Neural cell (in vitro differentiated cells): Measurements from ENCODE around the gene ABAT. TPM values are rescaled to one million over a fixed set of nuclear protein-coding genes. Genes with fewer than 3 reads are reported as not detected.

Experiments
- H2AFZ ChIP-seq: fragments of 200-600, 300-800 bp; sonication (generic), shearing (Covaris generic); 2 replicates; pipeline ENCODE4 v1.6.0; 2014; ENCODE audit warnings: low read depth, mild to moderate bottlenecking, antibody characterized with exemption, low read length, moderate library complexity
- H3F3A ChIP-seq: fragments of 200-600 bp; shearing (Covaris generic); 2 replicates; pipeline ENCODE4 v1.6.1; 2016; ENCODE audit warnings: mild to moderate bottlenecking, moderate library complexity, mixed read lengths, antibody characterized with exemption, low read length; ENCODE audit not compliant: insufficient read depth, poor library complexity, severe bottlenecking
- H3K27ac ChIP-seq: fragments of 200-600, 300-800 bp; sonication (generic), shearing (Covaris generic); 2 replicates; pipeline ENCODE4 v1.5.1; 2014; ENCODE audit warnings: mild to moderate bottlenecking, low read length, moderate library complexity
- H3K27me3 ChIP-seq: fragments of 300-800, 200-600 bp; sonication (generic), shearing (Covaris generic); 2 replicates; pipeline ENCODE4 v1.6.0; 2014; ENCODE audit warnings: mild to moderate bottlenecking, low read depth, low read length, moderate library complexity; ENCODE audit not compliant: insufficient read depth
- H3K36me3 ChIP-seq: fragments of 300-800, 200-600 bp; sonication (generic), shearing (Covaris generic); 2 replicates; pipeline ENCODE4 v1.5.1; 2014; ENCODE audit warnings: mild to moderate bottlenecking, antibody characterized with exemption, low read length, moderate library complexity; ENCODE audit not compliant: insufficient read depth
- H3K4me2 ChIP-seq: fragments of 300-800, 200-600 bp; sonication (generic), shearing (Covaris generic); 2 replicates; pipeline ENCODE4 v1.6.0; 2014; ENCODE audit warnings: mild to moderate bottlenecking, low read length
- H3K4me3 ChIP-seq: fragments of 300-800, 200-600 bp; sonication (generic), shearing (Covaris generic); 2 replicates; pipeline ENCODE4 v1.5.1; 2014; ENCODE audit warnings: mild to moderate bottlenecking, low read length, moderate library complexity
- H3K79me2 ChIP-seq: fragments of 200-600 bp; shearing (Covaris generic); replicated peaks from 2 replicates; pipeline ENCODE4 v1.6.0; 2014; ENCODE audit warnings: mild to moderate bottlenecking, low read length, moderate library complexity; ENCODE audit not compliant: insufficient read depth
- H3K9ac ChIP-seq: fragments of 300-800, 200-600 bp; sonication (generic), shearing (Covaris generic); 2 replicates; pipeline ENCODE4 v1.6.1; 2016; ENCODE audit warnings: mild to moderate bottlenecking, low read length, mixed read lengths
- H3K9me2 ChIP-seq: fragments of 200-600 bp; shearing (Covaris generic); 2 replicates; pipeline ENCODE4 v1.6.1; 2016; ENCODE audit warnings: mild to moderate bottlenecking, low read length, mixed read lengths; ENCODE audit not compliant: insufficient read depth
- H3K9me3 ChIP-seq: fragments of 200-600, 300-800 bp; sonication (generic), shearing (Covaris generic); 2 replicates; pipeline ENCODE4 v1.6.1; 2016; ENCODE audit warnings: mild to moderate bottlenecking, mixed run types, low read length, moderate library complexity, mixed read lengths
- H4K20me1 ChIP-seq: fragments of 200-600 bp; shearing (Covaris generic); 2 replicates; pipeline ENCODE4 v1.6.1; 2016; ENCODE audit warnings: mild to moderate bottlenecking, mixed run types; ENCODE audit not compliant: insufficient read depth
- CTCF ChIP-seq: fragments of 450-650 bp; IDR thresholded peaks from 2 replicates; pipeline ENCODE4 v1.5.1; 2014; ENCODE audit warnings: antibody characterized with exemption, mild to moderate bottlenecking, moderate library complexity; ENCODE audit not compliant: poor library complexity, severe bottlenecking
- EP300 ChIP-seq: fragments of 450-650 bp; conservative IDR thresholded peaks from 2 replicates; pipeline ENCODE4 v1.6.1; 2014; ENCODE audit warnings: antibody characterized with exemption, mild to moderate bottlenecking, moderate library complexity; ENCODE audit not compliant: poor library complexity, severe bottlenecking
- EZH2 ChIP-seq: fragments of 200-600, 300-800 bp; shearing (Covaris generic), sonication (generic); IDR thresholded peaks from 2 replicates; pipeline ENCODE4 v1.6.1; 2014; ENCODE audit warnings: antibody characterized with exemption, low read length, borderline replicate concordance, mild to moderate bottlenecking; ENCODE audit not compliant: insufficient read depth, poor library complexity, severe bottlenecking
- MXI1 ChIP-seq: fragments of 450-650 bp; conservative IDR thresholded peaks from 2 replicates; pipeline ENCODE4 v1.6.1; 2014; ENCODE audit warnings: antibody characterized with exemption, mild to moderate bottlenecking; ENCODE audit not compliant: poor library complexity, severe bottlenecking
- POLR2AphosphoS5 ChIP-seq: IDR thresholded peaks from 2 replicates; pipeline ENCODE4 v1.6.1; 2012
- REST ChIP-seq: IDR thresholded peaks from 2 replicates; pipeline ENCODE4 v1.6.1; 2012; ENCODE audit warnings: borderline replicate concordance
- SMC3 ChIP-seq: fragments of 450-650 bp; conservative IDR thresholded peaks from 2 replicates; pipeline ENCODE4 v1.6.1; 2014; ENCODE audit warnings: antibody characterized with exemption, mild to moderate bottlenecking, moderate library complexity; ENCODE audit not compliant: poor library complexity
- TAF1 ChIP-seq: IDR thresholded peaks from 2 replicates; pipeline ENCODE4 v1.6.1; 2012; ENCODE audit warnings: low read depth
- polyA plus RNA-seq: library from polyadenylated mRNA; depleted of rRNA; stranded (reverse); fragments of >200 nt; gene quantifications from 2 replicates; pipeline ENCODE4 v1.2.3, GENCODE V29; 2014

The ABAT gene
- polyA plus RNA-seq, 1 donor from 2014 or later: 125 TPM

GRCh38 chr16:8721336-8722024, 47.1 kb downstream of the ABAT start:
- Histone ChIP-seq H3F3A (peaks cover 11% of the 10 kb centered on the region), H3K9me3 (no peaks in the 10 kb centered on the region), H3K79me2 (peaks cover 77% of the 10 kb centered on the region), H3K9me2 (no peaks in the 10 kb centered on the region), H2AFZ (no peak overlapping the region), H3K9ac (peak overlapping the region; percentile 66), H4K20me1 (no peaks in the 10 kb centered on the region), H3K27me3 (no peaks in the 10 kb centered on the region), H3K36me3 (no peaks in the 10 kb centered on the region), H3K4me2 (peak overlapping the region; percentile 88), H3K27ac (peak overlapping the region; percentile 80), H3K4me3 (peak overlapping the region; percentile 60)
- no peak for TF ChIP-seq EZH2
- no peak for TF ChIP-seq SMC3
- no peak for TF ChIP-seq EP300
- TF ChIP-seq POLR2AphosphoS5: peak; percentile 17
- no peak for TF ChIP-seq CTCF

DNA sequence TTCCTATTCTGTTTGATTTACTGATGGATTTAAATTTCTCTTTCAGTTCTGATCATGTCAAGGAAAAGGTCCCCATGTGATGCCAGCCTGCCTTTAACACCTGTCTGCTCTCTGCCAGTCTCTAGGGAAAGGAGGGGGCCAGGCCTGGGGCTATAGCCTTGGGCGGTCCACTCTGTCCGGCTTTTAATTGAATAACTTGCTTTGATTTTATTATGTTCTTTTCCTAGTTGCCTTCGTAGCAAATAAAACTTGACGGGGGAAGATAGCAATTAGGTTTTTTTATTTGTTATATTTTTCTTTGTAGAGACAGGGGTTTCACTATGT, 47.6 kb downstream of the ABAT start:
- Histone ChIP-seq H3F3A (peaks cover 11% of the 10 kb centered on the region), H4K20me1 (no peaks in the 10 kb centered on the region), H3K4me3 (peak overlapping the region; percentile 60), H3K27ac (peak overlapping the region; percentile 80), H3K4me2 (peak overlapping the region; percentile 88), H3K9me2 (no peaks in the 10 kb centered on the region), H2AFZ (no peak overlapping the region), H3K79me2 (peaks cover 72% of the 10 kb centered on the region), H3K36me3 (no peaks in the 10 kb centered on the region), H3K9ac (peak overlapping the region; percentile 66), H3K9me3 (no peaks in the 10 kb centered on the region), H3K27me3 (no peaks in the 10 kb centered on the region)
- no peak for TF ChIP-seq EP300
- no peak for TF ChIP-seq POLR2AphosphoS5
- no peak for TF ChIP-seq TAF1
- TF ChIP-seq MXI1: no peak
- TF ChIP-seq SMC3: no peak
- no peak for TF ChIP-seq REST
